Raji (cell line): ENCODE results near the gene DNAJC19.

Source experiments
- POLR2A ChIP-seq: IDR thresholded peaks from 2 replicates; pipeline ENCODE4 v1.6.1; 2011; ENCODE audit warnings: low read depth, low read length, control low read depth; ENCODE audit not compliant: insufficient read depth

DNAJC19 gene

GRCh38 chr3:180989291-180990163 is at the start of gene DNAJC19:
TSS of gene DNAJC19 (minus strand) at chr3:180989736. CDS start at chr3:180989602, 134 bp downstream.
- TF ChIP-seq POLR2A: peak; percentile 93

- no peak for TF ChIP-seq POLR2A
These were observed 41.4 kb upstream of the DNAJC19 start for GRCh38 chr3:181030948-181031347.

- no peak for TF ChIP-seq POLR2A
These were observed 35.7 kb upstream of the DNAJC19 start for GRCh38 chr3:181025204-181025603.

GRCh38 chr3:181017690-181018089 is 28.2 kb upstream of the DNAJC19 start:
- TF ChIP-seq POLR2A: no peak

- no peak for TF ChIP-seq POLR2A
These were observed 19.7 kb upstream of the DNAJC19 start for GRCh38 chr3:181009225-181009624.

- no peak for TF ChIP-seq POLR2A
These were observed 19.3 kb upstream of the DNAJC19 start for GRCh38 chr3:181008796-181009195.

- no peak for TF ChIP-seq POLR2A
These were observed 17.7 kb upstream of the DNAJC19 start for GRCh38 chr3:181007262-181007661.

- TF ChIP-seq POLR2A: no peak
These were observed 17.0 kb upstream of the DNAJC19 start for GRCh38 chr3:181006541-181006940.

GRCh38 chr3:180996415-180996932 is 6.9 kb upstream of the DNAJC19 start:
- TF ChIP-seq POLR2A: no peak

- TF ChIP-seq POLR2A: no peak
These were observed 969 bp upstream of the DNAJC19 start for GRCh38 chr3:180990505-180990904.

GRCh38 chr3:180987344-180987743 is 2.2 kb downstream of the DNAJC19 start:
- no peak for TF ChIP-seq POLR2A

GRCh38 chr3:180983136-180983535 is 6.4 kb downstream of the DNAJC19 start:
- TF ChIP-seq POLR2A: no peak

- TF ChIP-seq POLR2A: no peak
These were observed 7.6 kb downstream of the DNAJC19 start for GRCh38 chr3:180981912-180982311.

- TF ChIP-seq POLR2A: no peak
These were observed 8.9 kb downstream of the DNAJC19 start for GRCh38 chr3:180980611-180981010.

GRCh38 chr3:180979961-180980360 is 9.6 kb downstream of the DNAJC19 start:
- no peak for TF ChIP-seq POLR2A

GRCh38 chr3:180977498-180977897 is 12.0 kb downstream of the DNAJC19 start:
- no peak for TF ChIP-seq POLR2A
